ENCODE data around the gene ACOT13.

DNA sequence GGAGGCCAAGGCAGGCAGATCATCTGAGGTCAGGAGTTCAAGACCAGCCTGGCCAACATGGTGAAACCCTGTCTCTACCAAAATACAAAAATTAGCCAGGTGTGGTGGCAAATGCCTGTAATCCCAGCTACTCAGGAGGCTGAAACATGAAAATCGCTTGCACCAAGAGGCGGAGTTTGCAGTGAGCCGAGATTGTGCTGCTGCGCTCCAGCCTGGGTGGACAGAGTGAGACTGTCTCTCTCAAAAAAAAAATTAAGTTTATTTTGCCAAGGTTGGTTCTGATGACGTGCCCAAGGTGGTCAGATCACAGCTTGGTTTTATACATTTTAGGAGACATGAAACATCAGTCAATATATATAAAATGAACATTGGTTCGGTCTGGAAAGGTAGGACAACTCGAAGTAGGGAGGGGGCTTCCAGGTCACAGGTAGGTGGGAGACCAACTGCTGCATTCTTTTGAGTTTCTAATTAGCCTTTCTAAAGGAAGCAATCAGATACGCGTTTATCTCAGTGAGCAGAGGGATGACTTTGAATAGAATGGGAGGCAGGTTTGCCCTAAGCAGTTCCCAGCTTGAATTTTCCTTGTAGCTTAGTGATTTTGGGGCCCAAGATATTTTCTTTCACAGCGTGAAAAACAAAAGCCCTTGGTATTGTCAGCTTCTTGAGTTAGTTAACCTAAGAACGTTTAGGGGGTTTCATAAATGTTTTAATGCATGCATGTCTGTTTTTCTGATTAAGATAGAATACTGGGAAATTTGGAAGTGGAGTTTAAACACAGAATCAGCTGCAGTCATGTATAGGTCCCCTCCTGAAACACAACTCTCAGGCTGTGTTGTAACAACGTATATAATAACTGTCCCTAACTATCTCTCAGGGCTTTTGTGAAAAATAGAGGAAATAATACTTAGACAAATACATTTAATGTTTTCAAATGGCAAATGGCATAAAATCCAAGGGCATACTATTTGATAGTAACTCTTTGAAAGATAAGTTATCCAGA is 16.7 kb downstream of the ACOT13 start:
- TF ChIP-seq TAF1 (IDR thresholded peaks at IDR 0.05; ENCODE audit: borderline replicate concordance, insufficient read depth, low read length) (no peak), SIN3A (IDR thresholded peaks at IDR 0.05; ENCODE audit: borderline replicate concordance, insufficient read depth, low read length) (no peak), POLR2AphosphoS5 (IDR thresholded peaks at IDR 0.05; ENCODE audit: low read depth, low read length) (no peak)
- TF ChIP-seq, protein P1, sequence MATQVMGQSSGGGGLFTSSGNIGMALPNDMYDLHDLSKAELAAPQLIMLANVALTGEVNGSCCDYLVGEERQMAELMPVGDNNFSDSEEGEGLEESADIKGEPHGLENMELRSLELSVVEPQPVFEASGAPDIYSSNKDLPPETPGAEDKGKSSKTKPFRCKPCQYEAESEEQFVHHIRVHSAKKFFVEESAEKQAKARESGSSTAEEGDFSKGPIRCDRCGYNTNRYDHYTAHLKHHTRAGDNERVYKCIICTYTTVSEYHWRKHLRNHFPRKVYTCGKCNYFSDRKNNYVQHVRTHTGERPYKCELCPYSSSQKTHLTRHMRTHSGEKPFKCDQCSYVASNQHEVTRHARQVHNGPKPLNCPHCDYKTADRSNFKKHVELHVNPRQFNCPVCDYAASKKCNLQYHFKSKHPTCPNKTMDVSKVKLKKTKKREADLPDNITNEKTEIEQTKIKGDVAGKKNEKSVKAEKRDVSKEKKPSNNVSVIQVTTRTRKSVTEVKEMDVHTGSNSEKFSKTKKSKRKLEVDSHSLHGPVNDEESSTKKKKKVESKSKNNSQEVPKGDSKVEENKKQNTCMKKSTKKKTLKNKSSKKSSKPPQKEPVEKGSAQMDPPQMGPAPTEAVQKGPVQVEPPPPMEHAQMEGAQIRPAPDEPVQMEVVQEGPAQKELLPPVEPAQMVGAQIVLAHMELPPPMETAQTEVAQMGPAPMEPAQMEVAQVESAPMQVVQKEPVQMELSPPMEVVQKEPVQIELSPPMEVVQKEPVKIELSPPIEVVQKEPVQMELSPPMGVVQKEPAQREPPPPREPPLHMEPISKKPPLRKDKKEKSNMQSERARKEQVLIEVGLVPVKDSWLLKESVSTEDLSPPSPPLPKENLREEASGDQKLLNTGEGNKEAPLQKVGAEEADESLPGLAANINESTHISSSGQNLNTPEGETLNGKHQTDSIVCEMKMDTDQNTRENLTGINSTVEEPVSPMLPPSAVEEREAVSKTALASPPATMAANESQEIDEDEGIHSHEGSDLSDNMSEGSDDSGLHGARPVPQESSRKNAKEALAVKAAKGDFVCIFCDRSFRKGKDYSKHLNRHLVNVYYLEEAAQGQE (IDR thresholded peaks at IDR 0.05; ENCODE audit: insufficient read depth in 1 of 2, low read depth in 2 of 2, low read length in 2 of 2), result no peak
